Astrocyte (in vitro differentiated cells and primary cell): ENCODE results near the gene KRTAP5-3. TPM values are rescaled to one million over a fixed set of nuclear protein-coding genes. Genes with fewer than 3 reads are reported as not detected.

ENCODE experiments used
- DNase-seq: peaks from one replicate; pipeline ENCODE4 v3.0.0-alpha.2; 2010; ENCODE audit warnings: low read depth
- FAIRE-seq: peaks from 2 replicates; lab custom pipeline; 2011; peaks lifted over from hg19 to GRCh38; lab: Jason Lieb, UNC
- H2AFZ ChIP-seq: 2 replicates; pipeline ENCODE4 v1.6.0; 2012; ENCODE audit warnings: low read depth, low read length, inconsistent platforms
- H3K27ac ChIP-seq: 2 replicates; pipeline ENCODE4 v1.5.1; 2011; ENCODE audit warnings: low read depth, low read length, inconsistent platforms
- H3K27me3 ChIP-seq: 2 replicates; pipeline ENCODE4 v1.6.0; 2011; ENCODE audit warnings: low read length, inconsistent platforms; ENCODE audit not compliant: insufficient read depth
- H3K36me3 ChIP-seq: 2 replicates; pipeline ENCODE4 v1.5.1; 2011; ENCODE audit warnings: low read length, inconsistent platforms; ENCODE audit not compliant: insufficient read depth
- H3K4me1 ChIP-seq: 2 replicates; pipeline ENCODE4 v1.5.1; 2011; ENCODE audit warnings: low read length, inconsistent platforms; ENCODE audit not compliant: insufficient read depth
- H3K4me2 ChIP-seq: 2 replicates; pipeline ENCODE4 v1.6.0; 2012; ENCODE audit warnings: low read length, inconsistent platforms
- H3K4me3 ChIP-seq: 2 replicates; pipeline ENCODE4 v1.5.1; 2011; ENCODE audit warnings: low read depth, mild to moderate bottlenecking, low read length, inconsistent platforms; ENCODE audit not compliant: insufficient read depth
- H3K79me2 ChIP-seq: 2 replicates; pipeline ENCODE4 v1.6.0; 2012; ENCODE audit warnings: mild to moderate bottlenecking, low read length, inconsistent platforms; ENCODE audit not compliant: insufficient read depth
- H3K9ac ChIP-seq: 2 replicates; pipeline ENCODE4 v1.6.0; 2012; ENCODE audit warnings: mild to moderate bottlenecking, low read length, inconsistent platforms
- H3K9me3 ChIP-seq: 2 replicates; pipeline ENCODE4 v1.5.1; 2012; ENCODE audit warnings: low read depth, mild to moderate bottlenecking, low read length, inconsistent platforms; ENCODE audit not compliant: insufficient read depth
- H4K20me1 ChIP-seq: 2 replicates; pipeline ENCODE4 v1.6.0; 2012; ENCODE audit warnings: low read length, inconsistent platforms; ENCODE audit not compliant: insufficient read depth
- H3K27ac Mint-ChIP-seq: one replicate; pipeline ENCODE4 v1.8.0; 2021; ENCODE audit warnings: mild to moderate bottlenecking, mixed read lengths; ENCODE audit not compliant: unreplicated experiment
- H3K27me3 Mint-ChIP-seq: one replicate; pipeline ENCODE4 v1.8.0; 2021; ENCODE audit warnings: low read depth, mixed read lengths; ENCODE audit not compliant: unreplicated experiment
- H3K36me3 Mint-ChIP-seq: one replicate; pipeline ENCODE4 v1.8.0; 2021; ENCODE audit warnings: low read depth, mixed read lengths; ENCODE audit not compliant: unreplicated experiment
- H3K4me1 Mint-ChIP-seq: one replicate; pipeline ENCODE4 v1.8.0; 2021; ENCODE audit warnings: low read depth, mixed read lengths; ENCODE audit not compliant: unreplicated experiment
- H3K4me3 Mint-ChIP-seq: one replicate; pipeline ENCODE4 v1.8.0; 2021; ENCODE audit warnings: mild to moderate bottlenecking, moderate library complexity, mixed read lengths; ENCODE audit not compliant: unreplicated experiment
- H3K9me3 Mint-ChIP-seq: one replicate; pipeline ENCODE4 v1.8.0; 2021; ENCODE audit warnings: mild to moderate bottlenecking, mixed read lengths; ENCODE audit not compliant: unreplicated experiment
- CTCF ChIP-seq: IDR thresholded peaks from 2 replicates; pipeline ENCODE4 v1.5.1; 2011; ENCODE audit warnings: low read depth, mild to moderate bottlenecking, inconsistent platforms, low read length, moderate library complexity; ENCODE audit not compliant: insufficient read depth
- EZH2 ChIP-seq: IDR thresholded peaks from 2 replicates; pipeline ENCODE4 v1.6.1; 2012; ENCODE audit warnings: mild to moderate bottlenecking, low read length, inconsistent platforms; ENCODE audit not compliant: insufficient read depth
- total RNA-seq: library from RNA; stranded (reverse); gene quantifications from 2 replicates; pipeline ENCODE4 v1.2.1, GENCODE V29; 2021

Gene KRTAP5-3
- total RNA-seq, 1 donor from 2014 or later, result not detected

GRCh38 chr11:1636291-1636950, 28.2 kb upstream of the KRTAP5-3 start:
- Mint-ChIP-seq H3K9me3 (peaks cover 3% of the 10 kb centered on the region), H3K4me3 (no peak overlapping the region), H3K27me3 (peaks cover 74% of the 10 kb centered on the region), H3K4me1 (peaks cover 6% of the 10 kb centered on the region), H3K36me3 (no peaks in the 10 kb centered on the region), H3K27ac (no peak overlapping the region)
- no peaks in the 10 kb centered on the region for H3K4me1 ChIP-seq
- H3K9me3 ChIP-seq, result no peaks in the 10 kb centered on the region
- DNase-seq, result no peak
- H3K79me2 ChIP-seq, result no peaks in the 10 kb centered on the region
- no peak overlapping the region for H3K4me2 ChIP-seq
- no peak overlapping the region for H3K27ac ChIP-seq
- no peak overlapping the region for H2AFZ ChIP-seq
- TF ChIP-seq CTCF (no peak), EZH2 (no peak)
- H3K27me3 ChIP-seq, result peaks cover 29% of the 10 kb centered on the region
- H4K20me1 ChIP-seq, result no peaks in the 10 kb centered on the region
- no peak for FAIRE-seq
- no peak overlapping the region for H3K9ac ChIP-seq
- no peak overlapping the region for H3K4me3 ChIP-seq
- H3K36me3 ChIP-seq, result no peaks in the 10 kb centered on the region

GRCh38 chr11:1633864-1634263, 25.6 kb upstream of the KRTAP5-3 start:
- TF ChIP-seq EZH2, result no peak
- TF ChIP-seq CTCF, result no peak
- Mint-ChIP-seq H3K4me3 (no peak overlapping the region), H3K27me3 (peaks cover 70% of the 10 kb centered on the region), H3K4me1 (peaks cover 9% of the 10 kb centered on the region), H3K36me3 (no peaks in the 10 kb centered on the region), H3K9me3 (peaks cover 3% of the 10 kb centered on the region), H3K27ac (no peak overlapping the region)
- no peaks in the 10 kb centered on the region for H3K79me2 ChIP-seq
- DNase-seq, result no peak
- H3K36me3 ChIP-seq, result no peaks in the 10 kb centered on the region
- no peaks in the 10 kb centered on the region for H3K9me3 ChIP-seq
- no peak for FAIRE-seq
- peaks cover 31% of the 10 kb centered on the region for H3K27me3 ChIP-seq
- H3K4me3 ChIP-seq, result no peak overlapping the region
- H3K9ac ChIP-seq, result no peak overlapping the region
- H4K20me1 ChIP-seq, result no peaks in the 10 kb centered on the region
- no peak overlapping the region for H3K4me2 ChIP-seq
- no peak overlapping the region for H2AFZ ChIP-seq
- H3K4me1 ChIP-seq, result no peaks in the 10 kb centered on the region
- no peak overlapping the region for H3K27ac ChIP-seq

- H2AFZ ChIP-seq, result no peak overlapping the region
- Mint-ChIP-seq H3K36me3 (no peaks in the 10 kb centered on the region), H3K27me3 (peaks cover 75% of the 10 kb centered on the region), H3K9me3 (peaks cover 3% of the 10 kb centered on the region), H3K27ac (no peak overlapping the region), H3K4me3 (no peak overlapping the region), H3K4me1 (peaks cover 9% of the 10 kb centered on the region)
- no peaks in the 10 kb centered on the region for H3K36me3 ChIP-seq
- no peak overlapping the region for H3K9ac ChIP-seq
- TF ChIP-seq CTCF (no peak), EZH2 (no peak)
- no peak overlapping the region for H3K27ac ChIP-seq
- no peaks in the 10 kb centered on the region for H3K9me3 ChIP-seq
- no peak overlapping the region for H3K4me2 ChIP-seq
- FAIRE-seq, result no peak
- peaks cover 42% of the 10 kb centered on the region for H3K27me3 ChIP-seq
- no peak for DNase-seq
- H3K4me1 ChIP-seq, result no peaks in the 10 kb centered on the region
- H4K20me1 ChIP-seq, result no peaks in the 10 kb centered on the region
- H3K79me2 ChIP-seq, result no peaks in the 10 kb centered on the region
- H3K4me3 ChIP-seq, result no peak overlapping the region
These were observed 23.9 kb upstream of the KRTAP5-3 start for GRCh38 chr11:1632053-1632714.
